ENCODE data around the gene SRMS. TPM values are rescaled to one million over a fixed set of nuclear protein-coding genes. Genes with fewer than 3 reads are reported as not detected.

The SRMS gene
- total RNA-seq, 2 experiments from 2014 or later, result not detected

DNA sequence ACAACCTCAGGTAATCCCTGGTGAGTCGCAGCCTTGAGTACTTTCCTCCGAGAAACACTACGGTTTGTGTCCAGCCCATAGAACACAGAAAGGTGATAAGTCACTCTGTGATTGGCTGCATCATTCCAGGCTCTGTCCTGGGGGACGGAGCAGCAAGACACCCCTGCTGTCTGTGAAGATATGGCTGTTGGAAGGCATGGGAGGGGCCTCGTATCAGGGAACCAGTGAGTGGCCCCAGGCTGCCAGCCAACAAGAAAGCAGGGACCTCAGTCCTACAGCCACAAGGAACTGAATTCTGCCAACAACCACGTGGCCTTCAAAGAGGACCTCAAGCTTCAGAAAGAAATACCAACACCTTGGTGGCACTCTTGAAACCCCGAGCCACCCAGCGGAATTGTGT is 42.3 kb downstream of the SRMS start:
- Mint-ChIP-seq H3K27ac (no peak overlapping the region), H3K27me3 (peaks cover 29% of the 10 kb centered on the region), H3K4me3 (no peak overlapping the region), H3K36me3 (no peaks in the 10 kb centered on the region), H3K4me1 (peaks cover 6% of the 10 kb centered on the region), H3K9me3 (peaks cover 3% of the 10 kb centered on the region)
- no peak for ATAC-seq (ENCODE audit: low read depth)
- DNase-seq, result no peak
- POLR2A ChIA-PET, result no interaction called here

DNA sequence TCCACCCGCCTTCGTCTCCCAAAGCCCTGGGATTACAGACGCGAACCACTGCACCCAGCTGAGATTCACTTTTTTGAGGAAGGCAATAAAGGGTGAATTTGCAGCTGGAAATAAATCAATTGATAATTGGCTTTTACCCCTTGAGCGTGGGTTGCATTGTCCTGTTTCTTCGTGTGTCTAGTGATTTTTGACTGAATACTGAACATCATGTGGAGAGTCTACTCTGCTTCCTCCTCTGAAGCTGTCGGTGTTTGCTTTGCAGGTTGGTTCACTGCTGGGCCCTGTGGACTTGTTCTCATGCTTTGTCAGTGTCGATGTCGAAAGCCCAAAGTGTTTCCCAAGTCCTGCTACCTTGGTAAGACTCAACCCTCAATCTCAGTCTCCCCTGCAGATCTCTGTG is 42.9 kb downstream of the SRMS start:
- H3K9me3 Mint-ChIP-seq, result peaks cover 3% of the 10 kb centered on the region
- POLR2A ChIA-PET, result no interaction called here
- peaks cover 23% of the 10 kb centered on the region for H3K27me3 Mint-ChIP-seq
- peaks cover 6% of the 10 kb centered on the region for H3K4me1 Mint-ChIP-seq
- DNase-seq (no peak), ATAC-seq (ENCODE audit: low read depth) (no peak)
- no peak overlapping the region for H3K27ac Mint-ChIP-seq
- H3K4me3 Mint-ChIP-seq, result no peak overlapping the region
- no peaks in the 10 kb centered on the region for H3K36me3 Mint-ChIP-seq

GRCh38 chr20:63503524-63503923 is 44.0 kb downstream of the SRMS start:
- DNase-seq (no peak), ATAC-seq (ENCODE audit: low read depth) (no peak)
- H3K4me1 Mint-ChIP-seq, result peaks cover 6% of the 10 kb centered on the region
- POLR2A ChIA-PET, result no interaction called here
- H3K27me3 Mint-ChIP-seq, result peaks cover 13% of the 10 kb centered on the region
- H3K27ac Mint-ChIP-seq, result no peak overlapping the region
- H3K4me3 Mint-ChIP-seq, result no peak overlapping the region
- no peaks in the 10 kb centered on the region for H3K36me3 Mint-ChIP-seq
- peaks cover 3% of the 10 kb centered on the region for H3K9me3 Mint-ChIP-seq

DNA sequence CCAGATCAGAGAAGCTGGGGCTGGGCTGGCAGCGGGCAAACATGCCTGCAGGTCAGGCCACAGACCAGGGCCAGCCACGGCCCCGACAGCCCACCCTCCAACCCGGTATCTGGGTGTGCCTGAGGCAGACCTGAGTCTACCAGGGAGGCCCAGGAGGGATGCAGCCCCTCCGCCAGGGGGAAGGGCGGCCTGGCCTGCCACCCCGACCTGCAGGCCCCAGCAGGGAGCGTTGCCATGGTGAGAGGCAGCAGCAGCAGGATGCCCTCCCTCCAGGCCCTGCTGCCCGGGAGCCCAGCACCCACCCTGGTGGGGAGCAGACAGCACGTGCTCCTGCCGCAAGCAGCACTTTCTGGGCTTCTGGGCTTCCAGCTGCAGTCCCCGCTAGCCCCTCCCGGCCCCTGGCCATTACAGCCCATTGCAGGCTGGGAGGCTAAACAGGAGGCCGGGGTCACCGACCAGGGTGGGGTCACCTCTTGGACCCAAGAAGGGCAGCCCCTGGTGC is 44.8 kb downstream of the SRMS start:
- Mint-ChIP-seq H3K4me1 (peaks cover 3% of the 10 kb centered on the region), H3K36me3 (no peaks in the 10 kb centered on the region), H3K4me3 (no peak overlapping the region), H3K27me3 (peaks cover 14% of the 10 kb centered on the region), H3K9me3 (peaks cover 3% of the 10 kb centered on the region), H3K27ac (no peak overlapping the region)
- POLR2A ChIA-PET, result no interaction called here
- no peak for DNase-seq
- ATAC-seq (ENCODE audit: low read depth), result no peak

- ATAC-seq (ENCODE audit: low read depth), result no peak
- Mint-ChIP-seq H3K4me3 (no peak overlapping the region), H3K36me3 (no peaks in the 10 kb centered on the region), H3K4me1 (peaks cover 2% of the 10 kb centered on the region), H3K27ac (no peak overlapping the region), H3K9me3 (peaks cover 3% of the 10 kb centered on the region), H3K27me3 (peaks cover 20% of the 10 kb centered on the region)
- no peak for DNase-seq
- POLR2A ChIA-PET, result no interaction called here
These were observed 45.5 kb downstream of the SRMS start for GRCh38 chr20:63501818-63502670.

DNA sequence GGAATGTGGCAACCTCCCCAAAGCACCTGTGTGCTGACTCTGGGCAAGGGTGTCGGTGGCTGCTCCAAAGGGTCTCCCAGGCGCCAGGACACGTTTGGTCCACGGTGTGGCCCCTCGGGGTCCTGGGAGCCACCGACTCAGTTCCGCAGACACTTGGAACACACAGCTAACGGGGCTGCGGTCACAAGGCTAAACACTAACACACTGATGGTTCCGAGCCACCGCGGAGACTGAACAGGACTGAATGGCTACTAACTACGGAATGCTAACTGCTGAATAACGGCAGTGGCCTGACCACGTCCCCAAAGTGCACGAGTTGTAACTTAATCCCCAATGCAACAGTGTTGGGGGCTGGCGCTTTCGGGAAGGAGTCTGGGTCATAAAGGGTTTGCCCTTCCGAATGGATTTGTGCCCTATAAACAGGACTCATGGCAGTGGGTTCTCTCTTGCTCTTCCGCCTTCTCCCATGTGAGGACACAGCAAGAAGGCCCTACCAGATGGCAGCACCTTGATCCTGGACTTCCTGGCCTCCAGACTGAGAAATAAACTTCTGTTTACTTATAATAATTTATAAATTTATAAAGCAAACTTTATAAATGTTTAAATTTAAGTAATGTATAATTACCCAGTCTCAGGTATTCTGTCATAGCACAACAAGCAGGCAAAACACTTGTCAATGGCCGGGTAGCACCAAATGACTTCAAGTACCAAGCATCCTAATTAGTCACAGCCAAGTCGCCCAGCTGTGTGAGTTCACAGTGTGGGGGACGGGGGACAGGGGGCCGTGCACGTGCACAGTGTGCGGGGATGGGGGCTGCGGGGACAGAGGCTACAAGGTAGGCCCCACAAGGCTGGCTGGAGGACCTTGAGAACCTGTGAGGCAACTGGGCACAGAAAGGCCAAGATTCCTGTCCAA is 46.4 kb downstream of the SRMS start:
- Mint-ChIP-seq H3K4me1 (peaks cover 1% of the 10 kb centered on the region), H3K4me3 (no peak overlapping the region), H3K27me3 (peaks cover 25% of the 10 kb centered on the region), H3K9me3 (peaks cover 3% of the 10 kb centered on the region), H3K27ac (no peak overlapping the region), H3K36me3 (no peaks in the 10 kb centered on the region)
- DNase-seq (no peak), ATAC-seq (ENCODE audit: low read depth) (no peak)
- POLR2A ChIA-PET, result no interaction called here

- Mint-ChIP-seq H3K4me1 (peaks cover 2% of the 10 kb centered on the region), H3K9me3 (peaks cover 3% of the 10 kb centered on the region), H3K4me3 (no peak overlapping the region), H3K36me3 (no peaks in the 10 kb centered on the region), H3K27ac (no peak overlapping the region), H3K27me3 (peaks cover 26% of the 10 kb centered on the region)
- no peak for ATAC-seq (ENCODE audit: low read depth)
- DNase-seq, result peak; percentile 28
- POLR2A ChIA-PET, result no interaction called here
These were observed 47.2 kb downstream of the SRMS start for GRCh38 chr20:63500151-63500901.

DNA sequence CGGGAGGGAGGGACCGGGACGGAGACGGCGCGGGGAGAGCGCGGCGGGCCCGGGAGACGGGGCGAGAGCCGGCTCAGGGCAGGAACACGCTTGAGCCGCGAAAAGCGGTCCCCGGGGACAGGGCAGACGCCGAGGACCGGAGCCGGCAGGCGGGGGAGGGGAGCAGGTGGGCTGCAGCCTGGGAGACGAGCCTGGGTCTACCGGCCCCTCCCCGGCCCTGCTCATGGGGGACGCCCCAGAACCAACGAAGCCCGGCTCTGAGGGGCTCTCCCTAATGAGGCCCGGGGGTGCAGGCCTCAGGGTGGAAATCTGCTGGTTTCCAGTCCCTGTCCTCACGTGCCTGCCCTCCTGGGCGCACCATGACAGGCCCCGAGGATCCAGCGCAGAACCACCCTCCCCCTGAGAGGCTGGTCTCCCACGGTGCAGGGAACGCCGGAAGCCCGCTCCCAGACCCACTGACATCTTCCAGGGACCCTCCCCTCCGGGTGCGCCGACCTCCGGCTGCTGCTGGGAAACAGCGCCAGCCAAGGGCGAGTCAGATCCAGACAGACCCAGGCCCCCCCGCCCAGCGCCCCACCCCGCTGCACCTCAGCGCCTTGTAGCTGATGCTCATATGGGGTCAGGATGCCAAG is 48.1 kb downstream of the SRMS start:
- Mint-ChIP-seq H3K4me3 (no peak overlapping the region), H3K27me3 (peaks cover 23% of the 10 kb centered on the region), H3K4me1 (peaks cover 2% of the 10 kb centered on the region), H3K9me3 (no peaks in the 10 kb centered on the region), H3K36me3 (no peaks in the 10 kb centered on the region), H3K27ac (no peak overlapping the region)
- POLR2A ChIA-PET, result no interaction called here
- no peak for DNase-seq
- peak; percentile 13 for ATAC-seq (ENCODE audit: low read depth)

DNA sequence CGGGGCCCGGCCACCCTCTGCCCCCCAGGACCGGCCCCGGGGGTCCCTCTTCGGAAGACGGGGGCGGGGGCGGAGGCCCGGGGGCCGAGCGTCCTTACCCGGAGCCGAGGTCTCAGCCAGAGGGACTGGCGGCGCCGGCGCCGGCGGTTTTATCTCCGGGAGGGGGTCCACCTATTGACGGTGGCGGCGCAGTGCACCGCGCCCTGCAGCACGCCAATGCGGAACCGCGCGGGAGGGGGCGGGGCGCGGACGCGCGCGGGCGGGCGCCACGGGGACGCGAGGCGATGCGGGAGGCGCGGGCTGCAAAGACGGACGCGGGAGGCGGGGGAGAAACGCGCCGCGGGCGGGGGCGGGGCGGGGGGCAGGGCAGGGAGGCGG is 48.6 kb downstream of the SRMS start, which contains the start of gene EEF1A2:
Gene EEF1A2 (minus strand): TSS at position 124 of the 378 bp plus-strand sequence. CDS start 1,320 bp downstream, outside the sequence.
- H3K4me1 Mint-ChIP-seq, result peaks cover 2% of the 10 kb centered on the region
- peaks cover 23% of the 10 kb centered on the region for H3K27me3 Mint-ChIP-seq
- DNase-seq (peak; percentile 54), ATAC-seq (ENCODE audit: low read depth) (peak; percentile 17)
- H3K36me3 Mint-ChIP-seq, result no peaks in the 10 kb centered on the region
- H3K4me3 Mint-ChIP-seq, result no peak within 1 kb of the TSS
- no peaks in the 10 kb centered on the region for H3K9me3 Mint-ChIP-seq
- H3K27ac Mint-ChIP-seq, result no peak within 1 kb of the TSS
- POLR2A ChIA-PET, result no interaction called here

- Mint-ChIP-seq H3K27ac (no peak overlapping the region), H3K4me3 (no peak overlapping the region), H3K36me3 (no peaks in the 10 kb centered on the region), H3K9me3 (no peaks in the 10 kb centered on the region), H3K4me1 (peaks cover 2% of the 10 kb centered on the region), H3K27me3 (peaks cover 23% of the 10 kb centered on the region)
- POLR2A ChIA-PET, result interaction anchor here (2.2 kb wide), 1 partner anchor 22 kb away, joined by 13 read pairs; the partner anchor contains the start of gene PPDPF
- peak; percentile 34 for DNase-seq
- ATAC-seq (ENCODE audit: low read depth), result no peak
These were observed 49.3 kb downstream of the SRMS start for GRCh38 chr20:63497946-63498935.

DNA sequence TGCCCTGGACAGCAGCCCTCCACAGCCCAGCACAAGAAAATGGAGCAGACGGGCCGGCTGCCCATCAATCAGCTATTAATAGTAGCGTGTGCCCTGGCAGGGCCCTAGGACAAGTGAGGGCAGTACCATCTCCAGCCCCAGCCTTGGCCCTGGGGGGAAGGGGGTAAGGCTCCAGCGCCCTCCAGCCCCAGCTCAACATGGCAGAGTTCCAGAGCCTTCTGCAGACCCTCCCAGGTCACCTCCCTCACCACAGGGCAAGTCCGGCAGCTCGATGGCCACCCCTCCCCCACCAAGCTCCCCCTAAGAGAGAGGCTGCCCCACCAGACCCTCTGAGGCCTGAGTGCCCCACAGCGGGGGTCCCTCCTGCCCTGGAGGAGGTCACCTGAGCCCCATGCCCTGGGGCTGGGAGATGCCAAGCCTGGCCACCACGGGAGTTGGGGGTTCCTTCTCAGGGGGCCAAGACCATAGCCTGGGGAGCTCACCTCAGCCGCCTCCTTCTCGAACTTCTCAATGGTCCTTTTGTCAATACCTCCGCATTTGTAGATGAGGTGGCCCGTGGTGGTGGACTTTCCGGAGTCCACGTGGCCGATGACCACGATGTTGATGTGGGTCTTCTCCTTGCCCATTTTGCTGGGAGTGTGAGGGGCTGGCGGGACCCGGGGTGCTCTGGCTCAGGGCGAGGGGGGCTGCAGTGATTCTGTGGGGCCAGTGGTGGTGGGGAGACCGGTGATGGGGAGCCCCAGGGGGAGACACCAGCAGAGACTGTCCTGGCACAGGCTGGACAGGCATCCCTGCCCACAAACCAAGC is 50.2 kb downstream of the SRMS start:
- Mint-ChIP-seq H3K27ac (no peak overlapping the region), H3K27me3 (peaks cover 23% of the 10 kb centered on the region), H3K4me3 (no peak overlapping the region), H3K4me1 (peaks cover 2% of the 10 kb centered on the region), H3K9me3 (peaks cover under 1% of the 10 kb centered on the region), H3K36me3 (no peaks in the 10 kb centered on the region)
- POLR2A ChIA-PET, result interaction anchor here (0.7 to 2.2 kb wide), 2 partner anchors 23 to 174 kb away, joined by 3 to 13 read pairs; partner anchors contain the start of gene PPDPF
- DNase-seq (peak; percentile 30), ATAC-seq (ENCODE audit: low read depth) (no peak)

Measured in activated naive CD8-positive, alpha-beta T cell treated with anti-CD3 and anti-CD28 coated beads, Interleukin-2, amount 10 ng/mL, durations not matched to agents 7 days and 5 days (primary cell).